NK-92 (cell line): ENCODE measurements around the gene ZNF432.
A peak's percentile ranks its signal among the peaks of the same experiment; 100 is the strongest.
"Not testable (repeated sequence)": the region's sequence is repeated elsewhere in the genome, so short reads cannot be mapped to it uniquely, and the experiment has no call there.

Experiments
- DNase-seq: peaks from one replicate; lab custom pipeline; 2025; ENCODE audit not compliant: unreplicated experiment; lab: John Stamatoyannopoulos, UW

Gene ZNF432

DNA sequence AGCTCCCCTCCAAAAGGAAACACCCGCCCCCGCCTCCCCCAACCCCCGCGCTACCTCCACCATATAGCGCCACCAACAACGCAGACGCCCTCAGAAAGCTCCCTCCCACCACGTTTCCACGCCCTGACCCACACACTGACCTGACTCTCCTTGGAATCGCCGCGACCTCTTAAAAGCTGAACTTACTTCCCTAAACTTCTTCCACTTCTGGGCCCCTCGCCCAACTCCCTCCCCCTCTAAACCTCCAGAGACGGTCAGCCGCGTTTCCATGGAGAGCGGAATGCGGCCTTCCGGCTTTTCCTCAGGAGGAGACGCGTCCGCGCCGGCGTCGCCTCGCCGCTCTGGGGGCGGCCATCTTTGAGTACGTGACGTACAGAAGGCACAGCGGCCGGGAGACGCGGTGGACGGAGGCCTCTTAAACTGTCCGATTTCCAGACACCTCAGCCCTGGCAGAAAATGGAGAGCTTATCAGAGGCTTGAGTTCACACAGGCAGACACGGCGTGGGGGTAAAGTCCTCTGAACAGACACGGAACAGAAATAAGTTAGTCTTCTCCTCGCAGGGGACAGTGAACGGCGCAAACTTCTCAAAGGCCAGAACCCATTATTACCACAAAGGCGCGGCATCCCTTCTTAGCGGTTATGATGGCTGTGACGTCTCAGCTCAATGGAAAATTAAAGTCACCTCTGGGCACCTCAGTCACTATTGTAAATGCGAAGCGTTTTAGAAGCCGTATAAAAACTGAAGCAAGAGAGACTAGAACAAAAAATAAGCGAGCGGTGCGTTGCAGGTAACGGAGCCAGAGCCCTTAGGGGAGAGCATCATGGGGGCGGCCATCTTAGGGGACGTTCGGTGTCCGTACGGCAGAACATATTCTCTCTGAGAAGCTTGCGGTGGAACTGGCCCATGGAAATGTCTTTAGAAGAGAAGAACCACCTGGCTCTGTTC lies at the start of gene ZNF432:
Gene ZNF432, minus strand, starts transcription at position 284 of the 947 bp plus-strand sequence. CDS start 1,970 bp downstream, outside the sequence.
- DNase-seq: no peak

DNA sequence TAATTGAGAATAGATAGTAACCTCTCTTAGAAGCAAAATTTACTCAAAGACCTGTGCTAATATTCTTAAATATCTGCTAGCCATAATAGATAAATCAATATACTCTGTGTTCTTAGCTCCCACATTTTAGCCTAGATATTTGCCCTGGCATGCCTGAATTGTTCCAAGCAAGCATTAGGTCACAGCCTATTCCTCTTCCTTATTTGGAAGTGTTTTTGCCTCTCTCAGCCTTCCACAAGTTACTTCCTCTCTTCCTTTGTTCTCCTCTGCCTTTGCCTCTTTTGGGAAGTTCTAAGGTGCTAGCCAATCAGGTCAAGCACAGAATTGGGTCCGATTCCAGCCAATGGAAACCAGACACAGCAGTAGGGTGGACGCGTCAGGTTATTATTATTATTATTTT lies 47.8 kb upstream of the ZNF432 start:
- DNase-seq: not testable (repeated sequence)

DNA sequence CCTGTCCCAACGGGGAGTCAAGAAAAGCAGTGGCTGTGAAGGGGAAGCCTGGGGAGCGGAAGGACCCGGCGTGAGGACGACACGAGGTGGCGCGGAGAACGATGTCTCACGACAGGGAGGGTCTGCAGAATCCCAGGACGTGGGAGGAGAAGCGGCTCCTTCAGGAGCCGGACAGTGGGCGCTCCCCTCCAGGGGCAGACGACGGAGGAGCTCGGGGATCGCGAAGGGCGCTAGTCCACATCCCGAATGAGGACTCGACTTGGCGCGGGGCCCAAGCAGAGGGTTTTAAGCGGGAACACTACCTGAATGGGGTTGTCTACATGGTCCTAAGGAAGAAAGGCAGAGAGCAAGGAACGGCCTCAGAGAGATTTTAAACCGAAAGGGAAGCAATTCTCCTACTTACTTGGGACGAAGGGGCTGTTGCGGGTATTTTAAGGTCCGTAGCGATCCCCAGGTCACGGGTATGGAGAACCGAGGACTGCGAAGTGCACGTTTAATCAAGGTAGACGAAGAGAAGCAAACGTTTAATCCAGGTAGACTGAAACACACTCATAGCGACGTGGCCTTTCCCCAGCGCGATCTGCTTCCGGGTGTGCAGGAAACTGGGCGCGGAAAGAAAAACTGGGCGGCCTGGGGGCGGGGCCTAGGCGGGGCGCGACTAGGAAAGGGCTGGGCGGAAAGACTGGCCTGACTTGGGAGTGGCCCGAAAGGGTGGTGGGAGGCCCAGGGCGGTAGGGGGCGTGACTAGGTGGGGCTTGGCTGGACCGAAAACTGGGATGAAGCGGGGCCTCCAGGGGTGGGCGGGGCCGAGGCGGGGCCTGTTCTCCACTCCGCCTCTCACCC lies 46.8 kb upstream of the ZNF432 start, which contains the start of gene ZNF841:
Gene ZNF841, minus strand, starts transcription at position 594 of the 843 bp plus-strand sequence. CDS start 10,964 bp downstream, outside the sequence.
- DNase-seq: peak; percentile 4

DNA sequence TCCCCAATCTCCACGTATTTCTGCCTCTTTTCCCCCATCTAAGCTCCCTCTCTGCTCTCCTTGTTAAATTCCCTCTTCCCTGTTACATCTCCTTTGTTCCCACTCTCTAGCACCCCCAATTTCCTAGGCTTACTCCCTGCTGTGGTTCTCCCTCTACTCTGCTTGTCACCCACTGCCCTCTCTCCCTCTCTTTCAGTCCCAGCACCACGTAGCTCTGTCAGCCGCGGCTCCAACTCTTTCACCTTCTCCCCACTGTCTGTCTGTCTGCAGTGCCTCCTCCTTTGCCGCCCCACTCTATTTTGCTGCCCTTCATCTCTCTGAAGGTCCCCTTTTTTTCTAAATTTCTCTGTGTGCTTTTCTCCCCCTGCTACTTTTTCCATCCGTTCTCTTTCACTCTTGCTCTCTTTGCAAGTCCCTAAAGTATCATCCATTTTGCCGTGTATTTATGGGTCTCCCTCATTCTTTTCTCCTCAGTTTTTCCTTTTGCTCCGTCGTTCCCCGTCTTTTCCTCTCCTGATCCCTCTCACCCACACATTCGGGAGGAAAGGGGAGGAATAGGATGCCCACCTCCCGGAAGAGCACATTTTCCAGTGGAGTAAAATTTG lies 46.0 kb upstream of the ZNF432 start:
- DNase-seq: no peak

DNA sequence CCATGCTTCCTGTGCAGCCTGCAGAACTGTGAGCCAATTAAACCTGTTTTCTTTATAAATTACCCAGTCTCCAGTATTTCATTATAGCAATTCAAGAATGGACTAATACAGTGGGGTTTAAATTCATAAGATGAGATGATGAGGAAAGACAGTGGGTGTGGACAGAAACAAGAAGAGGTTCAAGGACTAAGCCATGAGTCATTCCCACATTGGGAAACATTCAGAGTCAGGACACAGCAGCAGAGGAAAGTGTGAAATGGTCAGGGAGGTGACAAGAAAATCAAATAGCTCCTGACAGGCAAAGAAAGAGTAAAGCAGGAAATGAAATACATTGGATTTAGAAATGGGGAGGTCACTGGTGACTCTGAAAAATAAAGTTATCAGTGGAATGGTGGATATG lies 37.8 kb upstream of the ZNF432 start:
- no peak for DNase-seq

DNA sequence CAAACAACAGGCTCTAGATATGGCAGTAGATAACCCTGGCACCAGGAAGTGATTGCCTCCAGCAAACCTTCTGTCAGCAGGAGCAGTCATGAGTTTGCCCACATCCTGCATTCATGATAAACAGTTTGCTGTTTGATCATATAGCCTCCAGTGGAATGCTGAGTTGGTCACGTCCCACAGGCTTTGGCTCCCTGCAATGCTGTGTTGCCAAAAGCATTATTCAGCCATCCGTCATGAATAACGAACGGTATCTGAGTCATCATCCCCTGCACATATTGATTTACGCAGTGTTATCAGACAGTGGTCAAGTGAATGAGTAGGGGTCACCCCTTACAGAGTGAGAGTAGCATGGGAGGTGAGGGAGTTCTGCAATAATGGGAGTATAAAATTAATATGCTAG lies 21.9 kb upstream of the ZNF432 start:
- DNase-seq: no peak

DNA sequence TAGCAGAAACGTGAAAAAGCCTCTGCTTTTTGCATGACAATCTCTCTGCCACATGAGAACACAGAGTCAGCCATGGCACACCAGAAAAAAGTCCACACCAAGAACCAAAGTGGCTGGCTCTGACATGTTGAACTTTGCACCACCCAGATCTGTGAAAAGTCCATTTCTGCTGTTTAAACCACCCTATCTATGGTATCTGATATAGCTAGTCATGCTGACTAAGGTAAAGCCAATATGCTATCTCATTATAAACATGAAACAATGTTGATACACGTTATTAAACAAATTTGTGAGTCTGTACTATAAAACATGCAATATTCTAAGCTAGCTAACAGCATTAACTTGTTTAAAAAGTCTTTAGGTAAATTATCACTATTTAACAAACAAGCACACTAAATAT lies 21.0 kb upstream of the ZNF432 start:
- no peak for DNase-seq

DNA sequence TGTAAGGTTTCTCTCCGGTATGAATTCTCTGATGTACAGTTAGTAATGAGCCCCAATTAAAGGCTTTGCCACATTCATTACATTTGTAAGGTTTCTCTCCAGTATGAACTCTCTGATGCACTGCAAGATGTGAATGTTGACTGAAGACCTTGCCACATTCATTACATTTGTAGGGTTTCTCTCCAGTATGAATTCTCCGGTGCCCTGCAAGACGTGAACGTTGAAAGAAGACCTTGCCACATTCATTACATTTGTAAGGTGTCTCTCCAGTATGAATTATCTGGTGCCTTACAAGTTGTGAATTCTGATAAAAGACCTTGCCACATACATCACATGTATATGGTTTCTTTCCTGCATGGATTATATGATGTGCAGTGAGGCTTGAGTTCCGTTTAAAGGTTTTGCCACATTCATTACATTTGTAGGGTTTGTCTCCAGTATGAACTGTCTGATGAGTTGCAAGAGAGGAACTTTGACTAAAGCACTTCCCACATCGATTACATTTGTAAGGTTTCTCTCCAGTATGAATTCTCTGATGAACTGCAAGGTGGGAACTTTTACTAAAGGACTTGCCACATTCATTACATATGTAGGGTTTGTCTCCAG lies 17.7 kb upstream of the ZNF432 start:
- DNase-seq: no peak

DNA sequence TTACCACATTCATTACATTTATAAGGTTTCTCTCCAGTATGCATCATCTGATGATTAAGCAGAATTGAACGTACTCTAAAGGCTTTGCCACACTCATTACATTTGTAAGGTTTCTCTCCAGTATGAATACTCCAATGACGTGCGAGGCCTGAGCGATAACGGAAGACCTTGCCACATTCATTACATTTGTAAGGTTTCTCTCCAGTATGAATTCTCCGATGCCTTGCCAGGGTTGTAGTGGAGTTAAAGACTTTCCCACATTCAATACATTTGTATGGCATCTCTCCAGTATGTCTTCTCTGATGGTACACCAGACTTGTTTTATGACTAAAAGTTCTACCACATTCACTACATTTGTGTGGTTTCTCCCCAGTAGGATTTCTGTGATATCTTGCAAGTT lies 16.8 kb upstream of the ZNF432 start:
- DNase-seq: no peak

DNA sequence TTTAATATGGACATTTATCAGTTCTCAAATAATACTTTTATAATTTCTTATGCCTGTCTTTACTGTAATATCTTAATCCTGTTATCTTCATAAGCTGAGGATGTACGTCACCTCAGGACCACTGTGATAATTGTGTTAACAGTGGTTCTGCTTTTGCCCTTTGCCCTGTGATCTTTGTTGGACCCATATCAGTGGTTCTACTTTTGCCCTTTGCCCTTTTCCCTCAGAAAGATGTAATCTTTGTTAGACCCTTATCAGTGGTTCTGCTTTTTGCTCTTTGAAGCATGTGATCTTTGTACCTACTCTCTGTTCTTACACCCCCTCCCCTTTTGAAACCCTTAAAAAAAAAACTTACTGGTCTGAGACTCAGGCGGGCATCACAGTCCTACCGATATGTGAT lies 7.8 kb upstream of the ZNF432 start:
- DNase-seq: not testable (repeated sequence)

DNA sequence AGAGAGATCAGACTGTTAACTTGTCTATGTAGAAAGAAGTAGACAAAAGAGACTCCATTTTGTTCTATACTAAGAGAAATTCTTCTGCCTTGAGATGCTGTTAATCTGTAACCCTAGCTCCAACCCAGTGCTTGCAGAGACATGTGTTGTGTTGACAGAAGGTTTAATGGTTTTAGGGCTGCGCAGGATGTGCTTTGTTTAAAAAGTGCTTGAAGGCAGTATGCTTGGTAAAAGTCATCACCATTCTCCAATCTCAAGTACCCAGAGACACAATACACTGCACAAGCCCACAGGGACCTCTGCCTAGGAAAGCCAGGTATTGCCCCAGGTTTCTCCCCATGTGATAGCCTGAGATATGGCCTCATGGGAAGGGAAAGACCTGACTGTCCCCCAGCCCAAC lies 3.1 kb upstream of the ZNF432 start:
- not testable (repeated sequence) for DNase-seq

DNA sequence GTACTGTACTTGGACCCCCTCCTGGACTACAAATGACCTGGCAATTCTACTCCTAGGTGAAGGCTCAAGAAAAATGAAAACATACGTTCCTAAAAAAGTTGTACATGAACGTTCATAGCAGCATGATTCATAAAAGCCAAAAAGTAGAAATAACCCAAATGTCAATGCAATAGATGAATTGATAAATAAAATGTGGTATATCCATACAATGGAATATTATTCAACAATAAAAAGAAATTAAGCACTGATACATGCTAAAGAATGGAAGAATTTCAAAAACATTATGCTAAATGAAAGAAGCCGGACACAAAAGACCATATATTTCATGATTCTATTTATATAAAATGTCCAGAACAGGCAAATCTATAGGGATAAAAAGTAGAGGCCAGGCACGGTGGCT lies 9.5 kb downstream of the ZNF432 start:
- no peak for DNase-seq

DNA sequence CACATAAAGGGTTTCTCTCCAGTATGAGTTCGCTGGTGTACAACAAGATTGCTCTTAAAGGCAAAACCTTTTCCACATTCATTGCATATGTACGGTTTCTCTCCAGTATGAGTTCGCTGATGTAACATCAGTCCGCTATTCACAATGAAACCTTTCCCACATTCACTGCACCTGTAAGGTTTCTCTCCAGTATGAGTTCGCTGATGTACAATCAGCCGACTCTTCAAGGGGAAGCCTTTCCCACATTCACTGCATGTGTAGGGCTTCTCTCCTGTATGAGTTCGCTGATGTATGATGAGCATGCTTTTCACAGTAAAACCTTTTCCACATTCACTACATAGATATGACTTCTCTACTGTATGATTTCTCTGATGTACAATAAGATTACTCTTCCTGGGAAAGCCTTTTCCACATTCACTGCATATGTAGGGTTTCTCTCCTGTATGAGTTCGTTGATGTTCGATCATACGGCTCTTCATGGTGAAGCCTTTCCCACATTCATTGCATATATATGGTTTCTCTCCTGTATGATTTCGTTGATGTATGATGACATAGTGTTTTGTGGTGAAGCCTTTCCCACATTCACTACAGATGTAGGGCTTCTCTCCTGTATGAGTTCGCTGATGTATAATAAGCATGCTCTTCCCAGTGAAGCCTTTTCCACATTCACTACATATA lies 14.4 kb downstream of the ZNF432 start:
- DNase-seq: no peak

DNA sequence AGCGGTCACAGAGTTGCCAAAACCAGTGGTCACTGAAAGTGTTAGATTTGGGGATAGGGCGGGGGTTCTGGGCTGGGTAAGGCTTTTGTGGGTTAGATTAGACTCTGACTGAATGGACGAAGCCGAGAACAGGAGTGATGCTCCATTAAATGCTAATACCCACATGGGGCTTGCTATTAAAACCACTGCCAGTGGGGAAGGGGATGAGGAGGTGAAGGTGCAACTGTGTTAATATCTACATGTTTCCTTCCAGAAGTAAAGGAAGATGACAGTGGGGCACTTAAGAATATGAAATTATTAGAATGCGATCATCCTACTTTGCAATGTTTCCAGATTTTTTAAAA lies 19.9 kb downstream of the ZNF432 start:
- DNase-seq: no peak

DNA sequence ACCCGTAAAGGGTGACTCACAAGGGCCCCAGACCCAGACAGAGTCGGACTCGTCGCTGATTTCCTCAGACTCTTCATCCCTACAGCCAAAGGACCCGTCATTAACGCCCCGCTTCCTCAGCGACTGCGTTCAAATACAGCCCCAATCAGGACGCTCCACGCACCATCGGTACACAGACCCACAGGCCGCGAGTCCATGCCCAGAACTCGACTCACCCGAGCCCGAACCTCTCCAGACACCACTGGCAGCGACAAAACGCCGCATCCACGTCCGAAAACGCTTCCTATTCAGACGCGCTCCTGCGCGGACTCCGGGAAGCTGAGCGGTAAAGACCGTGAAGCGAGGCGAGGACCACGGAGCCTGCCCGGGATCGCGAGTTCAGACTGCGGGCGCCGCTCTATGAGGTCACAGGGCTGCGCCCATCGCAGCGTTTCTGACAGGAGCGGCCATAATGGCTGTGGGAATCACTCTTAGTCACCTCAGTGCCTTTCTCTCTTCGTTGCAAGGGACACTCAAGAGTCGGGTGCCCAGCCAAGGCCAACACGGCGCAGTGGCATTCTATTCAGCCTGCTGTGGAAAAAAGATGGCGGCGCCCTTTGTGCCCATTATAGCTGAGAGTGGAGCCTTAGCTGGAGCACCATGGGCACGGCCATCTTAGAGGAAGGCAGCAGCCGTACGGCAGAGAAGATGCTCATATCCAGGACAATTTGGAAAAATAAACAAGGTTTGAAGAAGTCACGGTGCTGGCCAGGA lies 20.4 kb downstream of the ZNF432 start, which contains the start of gene ZNF614:
Gene ZNF614, minus strand, starts transcription at position 353 of the 753 bp plus-strand sequence. CDS start 2,634 bp downstream, outside the sequence.
- no peak for DNase-seq

DNA sequence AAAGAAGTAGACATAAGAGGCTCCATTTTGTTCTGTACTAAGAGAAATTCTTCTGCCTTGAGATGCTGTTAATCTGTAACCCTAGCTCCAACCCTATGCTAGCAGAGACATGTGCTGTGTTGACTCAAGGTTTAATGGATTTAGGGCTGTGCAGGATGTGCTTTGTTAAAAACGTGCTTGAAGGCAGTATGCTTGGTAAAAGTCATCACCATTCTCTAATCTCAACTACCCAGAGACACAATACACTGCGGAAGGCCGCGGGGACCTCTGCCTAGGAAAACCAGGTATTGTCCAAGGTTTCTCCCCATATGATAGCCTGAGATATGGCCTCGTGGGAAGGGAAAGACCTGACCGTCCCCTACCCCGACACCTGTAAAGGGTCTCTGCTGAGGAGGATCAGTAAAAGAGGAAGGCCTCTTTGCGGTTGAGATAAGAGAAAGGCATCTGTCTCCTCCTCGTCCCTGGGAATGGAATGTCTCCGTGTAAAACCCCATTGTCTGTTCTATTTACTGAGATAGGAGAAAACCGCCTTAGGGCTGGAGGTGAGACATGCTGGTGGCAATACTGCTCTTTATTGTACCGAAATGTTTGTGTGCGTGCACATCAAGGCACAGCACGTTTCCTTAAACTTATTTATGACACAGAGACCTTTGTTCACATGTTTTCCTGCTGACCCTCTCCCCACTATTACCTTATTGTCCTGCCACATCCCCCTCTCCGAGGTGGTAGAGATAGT lies 22.2 kb downstream of the ZNF432 start:
- DNase-seq: not testable (repeated sequence)

DNA sequence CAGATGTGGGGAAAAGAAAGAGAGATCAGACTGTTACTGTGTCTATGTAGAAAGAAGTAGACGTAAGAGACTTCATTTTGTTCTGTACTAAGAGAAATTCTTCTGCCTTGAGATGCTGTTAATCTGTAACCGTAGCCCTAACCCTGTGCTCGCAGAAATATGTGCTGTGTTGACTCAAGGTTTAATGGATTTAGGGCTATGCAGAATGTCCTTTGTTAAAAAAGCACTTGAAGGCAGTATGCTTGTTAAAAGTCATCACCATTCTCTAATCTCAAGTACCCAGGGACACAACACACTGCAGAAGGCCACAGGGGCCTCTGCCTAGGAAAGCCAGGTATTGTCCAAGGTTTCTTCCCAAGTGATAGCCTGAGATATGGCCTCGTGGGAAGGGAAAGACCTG lies 24.2 kb downstream of the ZNF432 start:
- DNase-seq: not testable (repeated sequence)

DNA sequence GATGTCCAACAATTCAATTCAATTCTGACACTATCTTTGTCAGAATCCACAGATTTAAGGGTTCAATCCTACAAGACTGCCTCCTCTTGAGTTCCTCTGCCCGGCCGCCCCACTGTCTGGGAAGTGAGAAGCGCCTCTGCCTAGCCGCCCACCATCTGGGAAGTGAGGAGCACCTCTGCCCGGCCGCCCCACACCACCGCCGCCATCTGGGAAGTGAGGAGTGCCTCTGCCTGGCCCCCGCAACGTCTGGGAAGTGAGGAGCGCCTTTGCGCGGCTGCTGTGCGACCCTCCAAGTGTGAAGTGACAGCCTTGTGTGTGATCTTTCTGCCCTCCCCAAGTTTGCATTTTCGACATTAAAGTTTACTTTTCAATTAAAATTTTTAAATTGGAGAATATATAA lies 26.4 kb downstream of the ZNF432 start:
- no peak for DNase-seq

DNA sequence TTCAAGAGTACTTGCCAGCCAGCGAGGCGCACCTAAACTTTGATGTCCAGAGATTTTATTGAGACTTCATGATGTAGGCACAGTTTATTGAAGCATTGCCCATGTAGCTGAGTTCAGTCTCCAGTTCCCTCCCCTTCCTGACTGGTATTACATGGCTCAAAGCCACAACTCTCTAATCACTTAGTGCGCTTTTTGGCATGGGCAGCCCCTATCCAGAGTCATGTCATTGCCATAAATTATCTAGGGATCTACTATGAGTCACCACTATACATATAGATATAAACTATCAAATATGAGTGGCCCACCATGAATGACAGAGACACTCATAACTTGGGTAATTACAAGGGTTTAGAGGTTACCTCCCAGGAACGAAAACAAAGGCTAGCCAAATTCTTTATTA lies 28.1 kb downstream of the ZNF432 start:
- DNase-seq: no peak
